Colonic mucosa (tissue), 4 donors: Measurements from ENCODE around the gene TMEM132C. TPM values are rescaled to one million over a fixed set of nuclear protein-coding genes. Genes with fewer than 3 reads are reported as not detected.

Experiments
- DNase-seq: peaks from one replicate; pipeline ENCODE4 v3.0.0-alpha.2; 2020
- H3K27ac ChIP-seq: fragments of 200-600 bp; one replicate; pipeline ENCODE4 v1.8.0; 2021
- H3K27me3 ChIP-seq: fragments of 200-600 bp; one replicate; pipeline ENCODE4 v1.8.0; 2021
- H3K36me3 ChIP-seq: fragments of 200-600 bp; one replicate; pipeline ENCODE4 v1.8.0; 2021
- H3K4me1 ChIP-seq: fragments of 200-600 bp; one replicate; pipeline ENCODE4 v1.8.0; 2021; ENCODE audit warnings: mild to moderate bottlenecking
- H3K4me3 ChIP-seq: fragments of 200-600 bp; one replicate; pipeline ENCODE4 v1.8.0; 2021
- H3K9ac ChIP-seq, 2 donors: one replicate each; pipeline ENCODE4 v1.7.0; 2013; ENCODE audit warnings: control low read depth in 2 of 2, low read depth in 2 of 2, low read length in 2 of 2
- H3K9me3 ChIP-seq: fragments of 200-600 bp; one replicate; pipeline ENCODE4 v1.8.0; 2021
- CTCF ChIP-seq: fragments of 200-600 bp; IDR thresholded peaks from one replicate; pipeline ENCODE4 v1.8.0; 2022; ENCODE audit warnings: antibody characterized with exemption, mild to moderate bottlenecking
- intact Hi-C: fragments of 100-400 bp; cut with DNase I; formaldehyde crosslinking; loops from one replicate; pipeline ENCODE4 v1.14.1; 2022
- total RNA-seq, 2 donors: library from RNA; stranded (reverse); fragmentation: NEBNext Ultra II Directional in 1 of 2; extraction: Animal tissue kit (Norgen Biotek cat#: 25700) in 1 of 2; gene quantifications; one replicate each; pipeline ENCODE4 v1.2.1, GENCODE V29; 2021
- donor health status: healthy.
- donor health status: DM: no; HTN: no; CAD: no.
- donor health status: DM: no; HTN: no; CAD: no.

The TMEM132C gene
- total RNA-seq, 2 donors from 2014 or later = 0.25 to 0.42 TPM

- Histone ChIP-seq H3K27ac (no peak overlapping the region), H3K9ac (no peak overlapping the region), H3K27me3 (no peaks in the 10 kb centered on the region), H3K9me3 (no peaks in the 10 kb centered on the region), H3K4me3 (no peak overlapping the region), H3K4me1 (no peaks in the 10 kb centered on the region), H3K36me3 (no peaks in the 10 kb centered on the region)
- TF ChIP-seq CTCF = no peak
- DNase-seq = no peak
- intact Hi-C loops = no loop called here
These were observed 89.6 kb downstream of the TMEM132C start for GRCh38 chr12:128356547-128356946.

- H3K36me3 ChIP-seq = no peaks in the 10 kb centered on the region
- no peak overlapping the region for H3K27ac ChIP-seq
- no peaks in the 10 kb centered on the region for H3K4me1 ChIP-seq
- no peak for TF ChIP-seq CTCF
- no peak overlapping the region for H3K9ac ChIP-seq
- H3K9me3 ChIP-seq = no peaks in the 10 kb centered on the region
- intact Hi-C loops = no loop called here
- H3K27me3 ChIP-seq = no peaks in the 10 kb centered on the region
- DNase-seq = no peak
- H3K4me3 ChIP-seq = no peak overlapping the region
These were observed 94.5 kb downstream of the TMEM132C start for GRCh38 chr12:128361400-128361995.

- no peaks in the 10 kb centered on the region for H3K9me3 ChIP-seq
- intact Hi-C loops = no loop called here
- no peak overlapping the region for H3K4me3 ChIP-seq
- H3K4me1 ChIP-seq = no peaks in the 10 kb centered on the region
- no peak overlapping the region for H3K9ac ChIP-seq
- H3K36me3 ChIP-seq = no peaks in the 10 kb centered on the region
- DNase-seq = no peak
- H3K27ac ChIP-seq = no peak overlapping the region
- TF ChIP-seq CTCF = no peak
- H3K27me3 ChIP-seq = no peaks in the 10 kb centered on the region
These were observed 98.1 kb downstream of the TMEM132C start for GRCh38 chr12:128365032-128365431.

GRCh38 chr12:128365651-128366231 lies 98.8 kb downstream of the TMEM132C start:
- H3K27me3 ChIP-seq = no peaks in the 10 kb centered on the region
- no peak for TF ChIP-seq CTCF
- intact Hi-C loops = no loop called here
- H3K4me1 ChIP-seq = no peaks in the 10 kb centered on the region
- H3K9me3 ChIP-seq = no peaks in the 10 kb centered on the region
- no peak overlapping the region for H3K27ac ChIP-seq
- H3K9ac ChIP-seq = no peak overlapping the region
- no peak overlapping the region for H3K4me3 ChIP-seq
- DNase-seq = no peak
- no peaks in the 10 kb centered on the region for H3K36me3 ChIP-seq

GRCh38 chr12:128367961-128368360 lies 101.0 kb downstream of the TMEM132C start:
- Histone ChIP-seq H3K9ac (no peak overlapping the region), H3K27me3 (no peaks in the 10 kb centered on the region), H3K27ac (no peak overlapping the region), H3K4me1 (no peaks in the 10 kb centered on the region), H3K9me3 (no peaks in the 10 kb centered on the region), H3K4me3 (no peak overlapping the region), H3K36me3 (no peaks in the 10 kb centered on the region)
- intact Hi-C loops = no loop called here
- no peak for DNase-seq
- no peak for TF ChIP-seq CTCF
